ENCODE results near the gene SRGAP1. TPM values are rescaled to one million over a fixed set of nuclear protein-coding genes. Genes with fewer than 3 reads are reported as not detected.
A peak's percentile ranks its signal among the peaks of the same experiment; 100 is the strongest.

The SRGAP1 gene
- total and polyA plus RNA-seq, 4 donors: 1.8 to 12.4 (median 6.2) TPM

DNA sequence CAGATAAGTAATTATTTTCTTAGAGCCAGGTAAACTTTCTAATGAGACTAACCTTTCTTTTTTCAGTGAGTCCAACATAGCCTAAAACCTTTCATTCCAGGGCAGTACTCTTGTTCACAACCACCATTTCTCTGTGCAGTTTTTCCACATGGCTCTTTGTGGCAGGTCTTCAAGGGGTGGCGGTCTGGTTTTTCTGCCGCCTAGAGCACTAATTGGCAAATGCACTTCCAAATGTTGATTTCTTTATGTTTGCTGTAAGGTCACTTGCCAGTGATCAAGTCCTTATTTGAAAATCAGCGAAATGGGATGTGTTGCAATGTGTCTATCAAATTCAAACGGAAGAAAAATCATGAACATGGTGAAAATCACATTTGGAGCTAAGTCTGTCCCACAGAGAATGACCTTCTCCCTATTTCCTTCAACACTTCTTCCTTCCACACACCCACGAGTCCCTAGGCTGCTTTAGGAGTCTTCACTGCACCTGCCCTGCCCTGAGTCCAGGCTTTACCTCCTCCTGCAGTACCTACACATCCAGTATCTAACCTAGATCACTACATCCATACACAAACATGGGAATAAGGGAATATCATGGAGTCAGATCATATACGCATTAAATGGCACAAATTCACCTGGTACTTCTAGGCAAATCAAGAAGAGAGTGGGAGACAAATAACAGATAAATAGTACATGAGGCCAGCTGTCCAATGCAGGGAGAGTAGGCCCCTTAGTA, 1.9 kb downstream of the SRGAP1 start:
- Histone ChIP-seq H3K27ac (ENCODE audit: low read depth in 1 of 2, low read length in 1 of 2) (no peak overlapping the region), H3K4me3 (no peak overlapping the region), H3K9me3 (ENCODE audit: control insufficient read depth in 4 of 4, insufficient read depth in 3 of 4, low read length in 3 of 4) (no peaks in the 10 kb centered on the region), H3K27me3 (ENCODE audit: control insufficient read depth in 3 of 3, insufficient read depth in 3 of 3, low read length in 2 of 3) (no peaks in the 10 kb centered on the region), H3K9ac (ENCODE audit: insufficient read depth in 1 of 2, low read length in 2 of 2) (no peak overlapping the region), H3K4me1 (ENCODE audit: control insufficient read depth in 5 of 5, insufficient read depth in 5 of 5, low read length in 5 of 5) (peaks cover 2 to 24% (median 14%) of the 10 kb centered on the region in 5 donors), H3K36me3 (ENCODE audit: control insufficient read depth in 4 of 4, insufficient read depth in 4 of 4, low read length in 4 of 4) (no peaks in the 10 kb centered on the region)
- WGBS, 2 donors: 76 to 82% methylated on average over 6 of the region's 6 CpGs
- ATAC-seq (ENCODE audit: insufficient read depth, low FRiP score): no peak
- TF ChIP-seq, protein P1, sequence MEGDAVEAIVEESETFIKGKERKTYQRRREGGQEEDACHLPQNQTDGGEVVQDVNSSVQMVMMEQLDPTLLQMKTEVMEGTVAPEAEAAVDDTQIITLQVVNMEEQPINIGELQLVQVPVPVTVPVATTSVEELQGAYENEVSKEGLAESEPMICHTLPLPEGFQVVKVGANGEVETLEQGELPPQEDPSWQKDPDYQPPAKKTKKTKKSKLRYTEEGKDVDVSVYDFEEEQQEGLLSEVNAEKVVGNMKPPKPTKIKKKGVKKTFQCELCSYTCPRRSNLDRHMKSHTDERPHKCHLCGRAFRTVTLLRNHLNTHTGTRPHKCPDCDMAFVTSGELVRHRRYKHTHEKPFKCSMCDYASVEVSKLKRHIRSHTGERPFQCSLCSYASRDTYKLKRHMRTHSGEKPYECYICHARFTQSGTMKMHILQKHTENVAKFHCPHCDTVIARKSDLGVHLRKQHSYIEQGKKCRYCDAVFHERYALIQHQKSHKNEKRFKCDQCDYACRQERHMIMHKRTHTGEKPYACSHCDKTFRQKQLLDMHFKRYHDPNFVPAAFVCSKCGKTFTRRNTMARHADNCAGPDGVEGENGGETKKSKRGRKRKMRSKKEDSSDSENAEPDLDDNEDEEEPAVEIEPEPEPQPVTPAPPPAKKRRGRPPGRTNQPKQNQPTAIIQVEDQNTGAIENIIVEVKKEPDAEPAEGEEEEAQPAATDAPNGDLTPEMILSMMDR (IDR thresholded peaks at IDR 0.05; ENCODE audit: control extremely low read depth, extremely low read depth): no peak
- DNase-seq: no peak

DNA sequence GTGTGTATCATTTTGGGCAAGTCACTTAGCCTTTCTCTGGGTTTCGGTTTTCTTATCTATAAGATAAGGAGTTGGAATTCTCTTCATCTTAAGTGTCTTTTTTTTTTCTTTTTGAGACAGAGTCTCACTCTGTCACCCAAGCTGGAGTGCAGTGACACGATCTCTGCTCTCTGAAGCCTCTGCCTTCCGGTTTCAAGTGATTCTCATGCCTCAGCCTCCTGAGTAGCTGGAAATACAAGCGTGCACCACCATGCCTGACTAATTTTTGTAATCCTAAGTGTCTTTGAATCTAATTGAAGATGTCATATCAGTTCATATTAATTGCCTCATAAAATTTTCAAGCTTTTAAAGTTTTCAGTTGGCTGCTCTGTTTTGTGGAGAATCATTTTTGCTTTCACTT, 4.0 kb downstream of the SRGAP1 start:
- TF ChIP-seq, protein P1 (IDR thresholded peaks at IDR 0.05; ENCODE audit: control extremely low read depth, extremely low read depth): no peak
- no peaks in the 10 kb centered on the region for H3K36me3 ChIP-seq (ENCODE audit: control insufficient read depth in 4 of 4, insufficient read depth in 4 of 4, low read length in 4 of 4)
- no peak overlapping the region for H3K9ac ChIP-seq (ENCODE audit: insufficient read depth in 1 of 2, low read length in 2 of 2)
- ATAC-seq (ENCODE audit: insufficient read depth, low FRiP score) (no peak), DNase-seq (no peak)
- peaks cover 2 to 24% (median 14%) of the 10 kb centered on the region in 5 donors for H3K4me1 ChIP-seq (ENCODE audit: control insufficient read depth in 5 of 5, insufficient read depth in 5 of 5, low read length in 5 of 5)
- no peak overlapping the region for H3K4me3 ChIP-seq
- H3K9me3 ChIP-seq (ENCODE audit: control insufficient read depth in 4 of 4, insufficient read depth in 3 of 4, low read length in 3 of 4): no peaks in the 10 kb centered on the region
- H3K27ac ChIP-seq (ENCODE audit: low read depth in 1 of 2, low read length in 1 of 2): no peak overlapping the region
- no peaks in the 10 kb centered on the region for H3K27me3 ChIP-seq (ENCODE audit: control insufficient read depth in 3 of 3, insufficient read depth in 3 of 3, low read length in 2 of 3)
- WGBS, 2 donors: 66 to 89% methylated on average over 4 of the region's 4 CpGs

DNA sequence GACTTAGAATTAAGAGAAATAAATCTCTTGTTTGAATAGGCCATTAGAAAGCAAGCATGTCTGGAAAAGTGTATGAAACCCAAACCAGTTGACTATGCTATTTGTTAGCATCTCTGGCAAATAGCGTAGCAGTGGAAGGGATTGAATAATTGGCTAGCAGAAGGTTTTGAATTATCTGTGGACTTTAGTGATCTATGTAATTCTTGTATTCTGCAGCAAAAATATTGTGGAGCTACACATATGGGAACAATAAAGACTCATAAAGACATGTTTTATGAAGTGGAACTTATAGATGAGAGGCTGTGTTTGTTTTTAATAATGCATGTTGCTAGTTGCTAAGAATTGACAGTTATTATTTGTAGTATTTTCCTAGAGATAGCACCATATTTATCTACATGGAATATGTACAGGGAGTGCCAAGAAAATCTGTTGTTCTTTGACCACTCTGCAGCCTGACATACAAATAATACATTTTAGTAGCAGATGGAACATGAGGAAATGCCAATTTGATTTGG, 4.7 kb downstream of the SRGAP1 start:
- WGBS, 2 donors: 90 to 91% methylated on average over 1 of the region's 1 CpG
- H3K4me3 ChIP-seq: no peak overlapping the region
- ATAC-seq (ENCODE audit: insufficient read depth, low FRiP score) (no peak), DNase-seq (peak in 2 of 3 donors; percentile 63 to 78)
- no peaks in the 10 kb centered on the region for H3K9me3 ChIP-seq (ENCODE audit: control insufficient read depth in 4 of 4, insufficient read depth in 3 of 4, low read length in 3 of 4)
- H3K27me3 ChIP-seq (ENCODE audit: control insufficient read depth in 3 of 3, insufficient read depth in 3 of 3, low read length in 2 of 3): no peaks in the 10 kb centered on the region
- H3K4me1 ChIP-seq (ENCODE audit: control insufficient read depth in 5 of 5, insufficient read depth in 5 of 5, low read length in 5 of 5): peaks cover 2 to 24% (median 14%) of the 10 kb centered on the region in 5 donors
- H3K27ac ChIP-seq (ENCODE audit: low read depth in 1 of 2, low read length in 1 of 2): no peak overlapping the region
- TF ChIP-seq, protein P1 (IDR thresholded peaks at IDR 0.05; ENCODE audit: control extremely low read depth, extremely low read depth): no peak
- no peak overlapping the region for H3K9ac ChIP-seq (ENCODE audit: insufficient read depth in 1 of 2, low read length in 2 of 2)
- H3K36me3 ChIP-seq (ENCODE audit: control insufficient read depth in 4 of 4, insufficient read depth in 4 of 4, low read length in 4 of 4): no peaks in the 10 kb centered on the region

Data from lung (tissue), 12 donors.